Coronary artery (tissue), 2 donors: Measurements from ENCODE around the gene DDT.
"Not testable (repeated sequence)": the region's sequence is repeated elsewhere in the genome, so short reads cannot be mapped to it uniquely, and the experiment has no call there.

Experiments
- DNase-seq: peaks from one replicate; pipeline ENCODE4 v3.0.0-alpha.2; 2017; ENCODE audit warnings: low spot score
- H3K27ac ChIP-seq, 2 donors: fragments of 200-600 bp; sonication (generic); one replicate each; pipeline ENCODE4 v1.5.1; 2016 to 2019
- H3K4me3 ChIP-seq: fragments of 200-600 bp; sonication (generic); 2 replicates; pipeline ENCODE4 v1.5.1; 2016; ENCODE audit warnings: mild to moderate bottlenecking, moderate library complexity
- CTCF ChIP-seq: fragments of 200-600 bp; sonication (generic); IDR thresholded peaks from one replicate; pipeline ENCODE4 v1.5.1; 2019; ENCODE audit warnings: antibody characterized with exemption

Gene DDT

GRCh38 chr22:23974345-23974744, at the start of gene DDT:
DDT (minus strand) TSS chr22:23974441; CDS start chr22:23974414, 27 bp downstream.
- not testable (repeated sequence) for DNase-seq, H3K27ac ChIP-seq

GRCh38 chr22:24023204-24023789, 49.1 kb upstream of the DDT start:
- TF ChIP-seq CTCF, result no peak
- no peak for DNase-seq
- Histone ChIP-seq H3K27ac (no peak overlapping the region), H3K4me3 (no peak overlapping the region)

More at GRCh38 chr22:23974345-23974744, at the start of gene DDT:
- H3K4me3 ChIP-seq, result not testable (repeated sequence)

- no peak for DNase-seq
- TF ChIP-seq CTCF, result no peak
- H3K4me3 ChIP-seq, result no peak overlapping the region
- H3K27ac ChIP-seq, result no peak overlapping the region
Observed at GRCh38 chr22:24021304-24021703, 47.1 kb upstream of the DDT start.

- DNase-seq, result no peak
- Histone ChIP-seq H3K4me3 (no peak overlapping the region), H3K27ac (no peak overlapping the region)
- no peak for TF ChIP-seq CTCF
Observed at GRCh38 chr22:24016156-24016555, 41.9 kb upstream of the DDT start.

GRCh38 chr22:24011735-24012068, 37.5 kb upstream of the DDT start:
- Histone ChIP-seq H3K27ac (peak overlapping the region; percentile 31 to 82), H3K4me3 (peak overlapping the region; percentile 87)
- TF ChIP-seq CTCF, result no peak
- DNase-seq, result no peak

- no peak for TF ChIP-seq CTCF
- DNase-seq, result no peak
- Histone ChIP-seq H3K27ac (no peak overlapping the region), H3K4me3 (no peak overlapping the region)
Observed at GRCh38 chr22:24010018-24010391, 35.8 kb upstream of the DDT start.

- Histone ChIP-seq H3K27ac (no peak overlapping the region), H3K4me3 (no peak overlapping the region)
- no peak for TF ChIP-seq CTCF
- DNase-seq, result no peak
Observed at GRCh38 chr22:24009227-24010017, 35.2 kb upstream of the DDT start.
